Left colon (tissue), 2 donors: ENCODE data around the gene STARD10. TPM values are rescaled to one million over a fixed set of nuclear protein-coding genes. Genes with fewer than 3 reads are reported as not detected.
A peak's percentile ranks its signal among the peaks of the same experiment; 100 is the strongest.

ENCODE experiments used
- ATAC-seq: fragments of 200-7000 bp; cut with Tn5 transposase; one replicate; pipeline ENCODE4 v1.9.1; 2020; ENCODE audit warnings: mild to moderate bottlenecking, moderate library complexity
- DNase-seq, 2 donors: peaks; one replicate each; pipeline ENCODE4 v3.0.0-alpha.2; 2020
- intact Hi-C, 2 donors: fragments of 100-400 bp; cut with DNase I in 1 of 2; cut with micrococcal nuclease in 1 of 2; formaldehyde crosslinking; loops; one replicate each; pipeline versions ENCODE4 v1.11.2 to v1.14.0; 2022; cut with DNase I, micrococcal nuclease
- total RNA-seq, 2 donors: library from RNA; stranded (reverse); fragmentation: NEBNext Ultra II Directional; extraction: Animal tissue kit (Norgen Biotek cat#: 25700); gene quantifications; one replicate each; pipeline ENCODE4 v1.2.1, GENCODE V29; 2021
- donor health status: DM: no; HTN: no; CAD: no.
- donor health status: DM: yes; HTN: yes; CAD: no.

STARD10 gene
- total RNA-seq, 2 donors from 2014 or later, result 417 to 464 TPM

- DNase-seq, result no peak
- intact Hi-C loops, result no loop called here
These were observed 51.1 kb downstream of the STARD10 start for GRCh38 chr11:72742513-72743320.

DNA sequence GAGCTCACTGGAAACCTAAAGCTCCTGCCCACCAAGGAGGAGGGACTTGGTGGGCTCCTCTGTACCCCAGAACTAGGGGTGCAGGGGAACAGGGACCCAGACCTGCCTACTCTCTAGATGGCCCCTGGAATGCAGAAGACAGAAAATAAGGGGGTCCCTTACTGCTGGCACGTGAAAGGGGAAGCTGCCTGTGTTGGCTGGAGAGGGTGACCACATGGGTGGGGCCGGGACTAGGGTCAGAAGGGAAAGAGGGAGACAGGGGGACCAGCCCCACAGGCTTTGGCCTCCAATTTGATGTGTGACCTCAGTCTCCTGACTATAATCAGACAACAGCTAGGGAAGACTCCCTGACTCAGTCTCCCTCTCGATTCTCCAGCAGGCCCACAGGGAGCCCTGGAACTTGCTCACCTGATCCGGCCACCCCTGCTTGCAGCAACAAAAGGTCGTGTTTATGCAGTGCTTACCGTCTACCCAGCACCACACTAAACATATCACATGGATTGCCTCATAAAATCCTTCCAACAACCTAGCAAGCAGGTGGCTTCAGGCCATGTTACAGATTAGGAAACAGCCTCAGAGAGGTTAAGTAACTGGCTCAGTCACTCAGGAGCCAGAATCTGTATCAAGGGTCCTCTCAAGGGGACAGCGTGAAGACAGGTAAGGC is 51.9 kb downstream of the STARD10 start:
- DNase-seq (no peak), ATAC-seq (peak; percentile 82)
- intact Hi-C loops, result no loop called here

More at GRCh38 chr11:72742513-72743320, 51.1 kb downstream of the STARD10 start:
- no peak for ATAC-seq

DNA sequence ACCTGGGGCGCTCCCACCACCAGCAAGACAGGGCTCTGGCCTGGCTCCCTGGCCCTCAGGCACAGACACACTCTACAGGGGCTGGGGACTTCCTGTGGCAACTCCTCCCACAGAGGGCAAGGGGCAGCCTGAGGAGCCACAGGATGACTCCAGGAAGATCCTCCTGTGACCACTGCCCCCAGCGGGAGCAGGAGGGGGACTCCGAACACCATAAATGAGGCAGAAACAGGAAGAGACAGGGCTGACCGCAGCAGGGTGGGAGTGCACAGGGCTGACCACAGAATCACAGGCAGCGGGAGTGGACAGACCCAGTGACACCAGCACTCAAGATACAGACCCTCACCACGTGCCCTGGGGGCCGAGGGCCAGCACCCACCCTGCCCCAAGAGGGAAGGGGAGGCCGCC is 52.4 kb downstream of the STARD10 start:
- DNase-seq (no peak), ATAC-seq (no peak)
- intact Hi-C loops, result no loop called here

GRCh38 chr11:72740562-72741428 is 53.1 kb downstream of the STARD10 start:
- intact Hi-C loops, result no loop called here
- DNase-seq (no peak), ATAC-seq (no peak)

GRCh38 chr11:72740060-72740424 is 53.8 kb downstream of the STARD10 start:
- intact Hi-C loops, result no loop called here
- DNase-seq, result no peak
- no peak for ATAC-seq

GRCh38 chr11:72739240-72740059 is 54.4 kb downstream of the STARD10 start:
- no peak for DNase-seq
- no peak for ATAC-seq
- intact Hi-C loops, result no loop called here

DNA sequence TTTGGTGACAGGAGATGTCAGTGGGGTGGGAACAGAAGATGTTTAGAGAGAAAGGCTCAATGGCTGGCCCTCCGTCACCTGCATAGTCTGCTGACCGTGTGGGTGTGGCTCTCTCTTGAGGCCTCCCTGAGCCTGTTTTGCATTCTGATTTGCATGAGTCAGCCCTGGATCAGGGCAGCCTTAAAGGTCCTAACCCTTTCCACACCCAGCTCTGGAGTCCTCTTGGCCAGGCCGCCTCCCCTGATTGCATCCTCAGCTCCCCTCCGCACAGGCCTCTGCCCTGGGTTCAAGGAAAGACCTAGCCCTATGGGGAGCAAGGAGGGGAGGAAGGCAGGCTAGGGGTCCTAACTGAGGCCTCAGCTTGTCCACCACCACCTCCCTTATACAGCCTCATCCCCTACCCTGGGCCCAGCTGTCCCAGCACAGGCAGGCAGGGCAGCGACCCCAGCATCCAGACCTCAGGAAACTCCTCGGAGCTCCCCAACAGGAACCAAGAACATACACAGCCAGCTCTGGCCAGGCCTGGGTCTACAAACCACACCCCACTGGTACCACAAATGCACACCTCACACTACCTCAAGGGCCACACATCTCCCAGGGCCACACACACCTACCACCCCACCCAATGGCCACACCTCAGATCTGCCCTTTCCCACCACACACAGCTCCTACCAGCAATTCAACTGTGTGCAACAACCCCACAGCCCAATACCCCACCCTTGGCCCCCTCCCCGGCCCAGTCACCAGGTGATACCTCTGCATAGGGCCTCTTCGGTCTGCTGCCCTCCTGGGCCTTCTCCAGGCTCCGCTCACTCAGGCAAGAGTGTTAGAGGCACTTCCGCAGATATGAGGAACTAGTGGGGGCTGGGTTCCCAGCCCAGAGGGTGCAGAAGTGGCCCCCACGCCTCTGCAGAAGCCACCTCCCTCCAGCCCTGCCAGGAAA is 55.4 kb downstream of the STARD10 start:
- DNase-seq (no peak), ATAC-seq (peak; percentile 16)
- intact Hi-C loops, result no loop called here

DNA sequence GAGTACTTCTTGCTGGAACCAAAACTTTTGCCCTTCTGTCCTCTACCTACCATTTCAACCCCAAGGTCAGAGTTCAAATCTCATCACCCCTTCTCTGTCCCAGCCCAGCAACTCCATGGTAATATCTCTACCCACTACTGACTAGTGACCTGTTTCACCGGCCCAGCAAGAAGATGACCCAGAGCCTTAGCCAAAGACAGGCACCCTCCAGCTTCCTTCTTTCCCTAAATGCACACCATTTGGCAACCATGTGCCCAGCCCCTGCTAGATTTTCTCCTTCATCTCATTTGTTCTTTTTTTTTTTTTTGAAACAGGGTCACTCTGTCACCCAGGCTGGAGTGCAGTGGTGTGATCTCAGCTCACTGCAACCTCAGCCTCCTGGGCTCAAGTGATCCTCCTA is 56.5 kb downstream of the STARD10 start:
- intact Hi-C loops, result no loop called here
- ATAC-seq, result no peak

DNA sequence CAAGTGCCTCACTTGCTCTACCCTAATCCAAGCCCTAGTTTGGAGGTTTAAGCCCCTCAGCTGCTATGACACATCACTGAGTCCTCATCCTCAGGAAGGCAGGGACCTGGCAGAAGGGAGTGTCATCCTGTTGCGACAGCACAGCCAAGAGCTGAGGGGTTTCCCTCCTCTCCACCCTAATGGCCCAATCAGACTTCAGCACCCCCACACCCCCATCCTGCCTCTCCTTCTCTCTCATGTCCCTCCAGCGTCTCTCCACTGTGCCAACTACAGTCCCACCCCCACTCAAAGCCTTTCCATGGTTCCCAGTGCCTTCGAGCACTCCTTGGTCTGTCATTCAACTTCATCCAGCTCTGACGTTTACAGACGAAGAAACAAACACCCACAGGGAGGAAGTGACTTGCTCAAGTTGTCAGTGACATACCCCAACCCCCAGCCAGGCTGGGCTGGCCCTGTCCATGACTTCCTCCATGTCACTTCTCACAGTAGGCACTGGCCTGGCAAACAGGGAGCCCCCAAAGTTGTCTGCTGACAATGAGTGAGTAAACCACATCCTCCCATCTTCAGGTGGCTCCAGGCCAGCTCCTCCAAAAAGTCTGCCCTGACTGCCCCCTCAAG is 57.3 kb downstream of the STARD10 start:
- DNase-seq, result no peak

More for the DNA sequence above, 56.5 kb downstream of the STARD10 start:
- DNase-seq, result no peak

GRCh38 chr11:72735495-72736027 is 58.3 kb downstream of the STARD10 start:
- ATAC-seq (no peak), DNase-seq (no peak)
- intact Hi-C loops, result no loop called here

More for the DNA sequence above, 57.3 kb downstream of the STARD10 start:
- intact Hi-C loops, result no loop called here
- ATAC-seq, result peak; percentile 38

- no peak for DNase-seq
- ATAC-seq, result no peak
- intact Hi-C loops, result no loop called here
These were observed 61.5 kb downstream of the STARD10 start for GRCh38 chr11:72732329-72732728.

DNA sequence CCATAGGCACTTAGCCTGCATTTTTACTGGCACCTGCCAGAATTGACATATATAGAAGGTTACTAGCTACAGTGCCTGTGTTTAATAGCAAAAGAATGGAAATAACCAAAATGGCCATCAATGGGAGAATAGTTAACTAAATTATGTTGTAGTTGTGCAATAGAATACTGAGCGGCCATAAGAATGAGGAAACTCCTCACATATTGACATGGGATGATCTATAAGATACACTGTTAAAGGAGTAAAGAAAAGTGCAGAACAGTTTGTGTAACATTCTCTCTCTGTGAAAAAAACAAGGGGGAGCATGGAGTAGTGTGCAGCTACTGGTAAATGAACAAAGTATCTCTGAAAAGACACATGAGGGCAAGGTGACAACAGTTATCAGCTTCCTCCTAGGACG is 63.1 kb downstream of the STARD10 start:
- no peak for DNase-seq
- no peak for ATAC-seq
- intact Hi-C loops, result no loop called here

DNA sequence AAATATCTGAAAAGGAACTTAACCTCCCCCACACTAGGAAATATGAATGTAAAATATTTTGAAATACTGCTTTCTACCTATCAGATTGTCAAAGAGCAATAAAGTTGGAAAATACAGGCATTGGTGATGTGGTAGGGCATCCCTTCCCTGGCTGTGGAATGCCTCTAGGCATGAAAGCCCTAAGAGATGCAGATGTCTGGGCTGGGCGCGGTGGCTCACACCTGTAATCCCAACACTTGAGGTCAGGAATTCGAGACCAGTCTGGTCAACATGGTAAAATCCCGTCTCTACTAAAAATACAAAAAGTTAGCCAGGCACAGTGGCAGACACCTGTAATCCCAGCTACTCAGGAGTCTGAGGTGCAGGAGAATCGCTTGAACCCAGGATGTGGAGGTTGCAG is 63.6 kb downstream of the STARD10 start:
- intact Hi-C loops, result no loop called here
- no peak for DNase-seq
- ATAC-seq, result no peak

DNA sequence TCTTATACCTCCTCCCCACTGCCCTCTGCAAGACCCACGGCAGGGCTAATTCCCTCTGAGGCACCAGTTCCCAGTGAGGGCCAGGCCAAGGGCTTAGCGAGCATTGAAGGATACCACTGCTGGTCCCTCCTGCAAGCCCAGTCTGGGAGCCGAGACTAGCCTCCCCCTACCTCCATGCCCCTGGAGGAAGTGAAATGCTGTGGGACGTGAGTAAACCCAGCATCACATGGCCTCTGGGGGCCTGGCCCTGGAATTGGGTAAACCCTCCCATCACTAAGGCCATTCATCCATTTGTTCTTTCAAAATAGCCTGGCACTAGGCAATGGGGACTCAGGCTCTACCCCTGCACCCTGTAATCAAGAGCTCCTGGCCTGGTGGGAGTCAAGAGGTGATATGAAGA is 66.3 kb downstream of the STARD10 start:
- intact Hi-C loops, result loop anchor here in 1 of 2 donors (5.0 to 10.0 kb wide), 2 partner anchors 65 to 457 kb away; partner anchors contain the start of gene STARD10
- ATAC-seq (no peak), DNase-seq (no peak)

DNA sequence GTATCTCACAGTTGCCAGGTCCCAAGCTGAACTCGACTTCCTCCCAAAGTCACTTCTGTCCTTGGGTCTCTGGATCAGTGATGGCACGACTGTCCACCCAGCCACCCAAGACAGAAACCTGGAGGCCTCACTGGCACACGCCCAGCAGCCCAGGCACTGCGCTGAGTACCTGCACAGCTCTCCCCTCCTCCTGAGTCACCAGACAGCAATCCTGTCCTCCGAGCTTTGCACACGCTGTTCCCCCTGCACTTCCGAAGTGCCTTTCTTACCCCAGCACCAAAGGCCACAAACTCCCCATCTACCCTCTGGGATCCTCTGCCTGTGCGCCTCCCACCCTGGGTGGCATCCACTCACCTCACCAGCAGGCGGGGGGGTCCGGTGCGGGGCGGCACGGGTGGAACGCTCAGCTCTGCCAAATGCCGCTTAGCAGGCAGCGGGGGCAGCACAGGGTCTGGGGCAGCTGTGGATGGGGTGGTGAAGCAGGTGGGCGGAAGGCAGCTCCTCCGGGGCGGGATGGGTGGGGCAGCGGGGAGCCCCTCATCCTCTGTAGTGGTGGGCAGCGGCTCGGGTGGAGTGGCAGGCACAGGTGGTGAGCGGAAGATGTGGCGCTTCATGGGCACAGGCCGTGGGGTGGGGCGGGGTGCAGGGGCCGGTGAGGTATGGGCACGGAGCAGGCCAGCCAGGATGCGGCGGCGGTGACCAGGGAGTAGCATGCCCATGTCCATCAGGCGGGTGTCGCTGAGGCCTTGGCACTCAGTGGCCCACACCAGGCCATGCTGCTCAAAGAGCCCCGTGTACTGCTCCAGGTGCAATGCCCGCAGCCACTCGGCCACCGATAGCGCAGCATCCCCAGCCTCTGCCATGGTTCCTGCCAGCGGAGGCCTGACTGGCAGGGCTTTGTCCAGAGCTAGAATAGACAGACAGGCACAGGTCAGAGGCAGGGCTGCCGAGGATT is 67.3 kb downstream of the STARD10 start:
- intact Hi-C loops, result loop anchor here in 1 of 2 donors (5.0 to 10.0 kb wide), 2 partner anchors 66 to 458 kb away; partner anchors contain the start of gene STARD10

GRCh38 chr11:72725724-72726028 is 68.2 kb downstream of the STARD10 start:
- no peak for ATAC-seq
- no peak for DNase-seq
- intact Hi-C loops, result loop anchor here in 1 of 2 donors (5.0 to 10.0 kb wide), 2 partner anchors 67 to 459 kb away; partner anchors contain the start of gene STARD10

More for the DNA sequence above, 67.3 kb downstream of the STARD10 start:
- DNase-seq (no peak), ATAC-seq (no peak)
